ENCODE results near the gene LMF1.

The LMF1 gene

GRCh38 chr16:901715-902601, 68.8 kb downstream of the LMF1 start:
- H3K4me3 ChIP-seq (ENCODE audit: low read depth in 1 of 5, low read length in 5 of 5) = no peak overlapping the region
- no peaks in the 10 kb centered on the region for H3K4me1 ChIP-seq (ENCODE audit: control insufficient read depth in 5 of 5, insufficient read depth in 5 of 5, low read length in 5 of 5)
- peaks cover 0 to 3% (median 0%) of the 10 kb centered on the region in 5 donors for H3K9me3 ChIP-seq (ENCODE audit: control insufficient read depth in 5 of 5, low read length in 5 of 5)
- no peak overlapping the region for H3K9ac ChIP-seq (ENCODE audit: low read length in 5 of 5)
- H3K36me3 ChIP-seq (ENCODE audit: control insufficient read depth in 5 of 5, insufficient read depth in 5 of 5, low read length in 5 of 5) = peaks cover 3 to 40% (median 17%) of the 10 kb centered on the region in 5 donors
- no peak overlapping the region for H3K27ac ChIP-seq (ENCODE audit: low read depth, low read length)
- no peaks in the 10 kb centered on the region for H3K27me3 ChIP-seq (ENCODE audit: control insufficient read depth in 5 of 5, insufficient read depth in 4 of 5, low read length in 5 of 5)

GRCh38 chr16:901149-901548, 69.6 kb downstream of the LMF1 start:
- H3K36me3 ChIP-seq (ENCODE audit: control insufficient read depth in 5 of 5, insufficient read depth in 5 of 5, low read length in 5 of 5) = peaks cover 0 to 39% (median 19%) of the 10 kb centered on the region in 5 donors
- H3K4me1 ChIP-seq (ENCODE audit: control insufficient read depth in 5 of 5, insufficient read depth in 5 of 5, low read length in 5 of 5) = no peaks in the 10 kb centered on the region
- H3K4me3 ChIP-seq (ENCODE audit: low read depth in 1 of 5, low read length in 5 of 5) = no peak overlapping the region
- no peaks in the 10 kb centered on the region for H3K27me3 ChIP-seq (ENCODE audit: control insufficient read depth in 5 of 5, insufficient read depth in 4 of 5, low read length in 5 of 5)
- H3K9ac ChIP-seq (ENCODE audit: low read length in 5 of 5) = no peak overlapping the region
- no peaks in the 10 kb centered on the region for H3K9me3 ChIP-seq (ENCODE audit: control insufficient read depth in 5 of 5, low read length in 5 of 5)
- no peak overlapping the region for H3K27ac ChIP-seq (ENCODE audit: low read depth, low read length)

GRCh38 chr16:900211-900610, 70.6 kb downstream of the LMF1 start:
- no peaks in the 10 kb centered on the region for H3K27me3 ChIP-seq (ENCODE audit: control insufficient read depth in 5 of 5, insufficient read depth in 4 of 5, low read length in 5 of 5)
- peaks cover 0 to 35% (median 18%) of the 10 kb centered on the region in 5 donors for H3K36me3 ChIP-seq (ENCODE audit: control insufficient read depth in 5 of 5, insufficient read depth in 5 of 5, low read length in 5 of 5)
- no peak overlapping the region for H3K4me3 ChIP-seq (ENCODE audit: low read depth in 1 of 5, low read length in 5 of 5)
- H3K4me1 ChIP-seq (ENCODE audit: control insufficient read depth in 5 of 5, insufficient read depth in 5 of 5, low read length in 5 of 5) = no peaks in the 10 kb centered on the region
- H3K27ac ChIP-seq (ENCODE audit: low read depth, low read length) = no peak overlapping the region
- H3K9ac ChIP-seq (ENCODE audit: low read length in 5 of 5) = no peak overlapping the region
- no peaks in the 10 kb centered on the region for H3K9me3 ChIP-seq (ENCODE audit: control insufficient read depth in 5 of 5, low read length in 5 of 5)

- no peaks in the 10 kb centered on the region for H3K9me3 ChIP-seq (ENCODE audit: control insufficient read depth in 5 of 5, low read length in 5 of 5)
- no peak overlapping the region for H3K27ac ChIP-seq (ENCODE audit: low read depth, low read length)
- H3K9ac ChIP-seq (ENCODE audit: low read length in 5 of 5) = no peak overlapping the region
- H3K4me1 ChIP-seq (ENCODE audit: control insufficient read depth in 5 of 5, insufficient read depth in 5 of 5, low read length in 5 of 5) = no peaks in the 10 kb centered on the region
- H3K36me3 ChIP-seq (ENCODE audit: control insufficient read depth in 5 of 5, insufficient read depth in 5 of 5, low read length in 5 of 5) = peaks cover 0 to 31% (median 14%) of the 10 kb centered on the region in 5 donors
- H3K27me3 ChIP-seq (ENCODE audit: control insufficient read depth in 5 of 5, insufficient read depth in 4 of 5, low read length in 5 of 5) = no peaks in the 10 kb centered on the region
- H3K4me3 ChIP-seq (ENCODE audit: low read depth in 1 of 5, low read length in 5 of 5) = no peak overlapping the region
Measured at GRCh38 chr16:899683-900060, 71.1 kb downstream of the LMF1 start.

- Histone ChIP-seq H3K4me3 (ENCODE audit: low read depth in 1 of 5, low read length in 5 of 5) (no peak overlapping the region), H3K27me3 (ENCODE audit: control insufficient read depth in 5 of 5, insufficient read depth in 4 of 5, low read length in 5 of 5) (no peaks in the 10 kb centered on the region), H3K36me3 (ENCODE audit: control insufficient read depth in 5 of 5, insufficient read depth in 5 of 5, low read length in 5 of 5) (peaks cover 0 to 35% (median 14%) of the 10 kb centered on the region in 5 donors), H3K9me3 (ENCODE audit: control insufficient read depth in 5 of 5, low read length in 5 of 5) (no peaks in the 10 kb centered on the region), H3K27ac (ENCODE audit: low read depth, low read length) (no peak overlapping the region), H3K9ac (ENCODE audit: low read length in 5 of 5) (no peak overlapping the region), H3K4me1 (ENCODE audit: control insufficient read depth in 5 of 5, insufficient read depth in 5 of 5, low read length in 5 of 5) (no peaks in the 10 kb centered on the region)
Measured at GRCh38 chr16:898761-899682, 71.8 kb downstream of the LMF1 start.

- Histone ChIP-seq H3K4me3 (ENCODE audit: low read depth in 1 of 5, low read length in 5 of 5) (no peak overlapping the region), H3K27ac (ENCODE audit: low read depth, low read length) (no peak overlapping the region), H3K9me3 (ENCODE audit: control insufficient read depth in 5 of 5, low read length in 5 of 5) (no peaks in the 10 kb centered on the region), H3K27me3 (ENCODE audit: control insufficient read depth in 5 of 5, insufficient read depth in 4 of 5, low read length in 5 of 5) (no peaks in the 10 kb centered on the region), H3K9ac (ENCODE audit: low read length in 5 of 5) (no peak overlapping the region), H3K4me1 (ENCODE audit: control insufficient read depth in 5 of 5, insufficient read depth in 5 of 5, low read length in 5 of 5) (no peaks in the 10 kb centered on the region), H3K36me3 (ENCODE audit: control insufficient read depth in 5 of 5, insufficient read depth in 5 of 5, low read length in 5 of 5) (peaks cover 0 to 35% (median 14%) of the 10 kb centered on the region in 5 donors)
Measured at GRCh38 chr16:898216-898615, 72.6 kb downstream of the LMF1 start.

GRCh38 chr16:897701-898100, 73.1 kb downstream of the LMF1 start:
- no peak overlapping the region for H3K4me3 ChIP-seq (ENCODE audit: low read depth in 1 of 5, low read length in 5 of 5)
- no peaks in the 10 kb centered on the region for H3K9me3 ChIP-seq (ENCODE audit: control insufficient read depth in 5 of 5, low read length in 5 of 5)
- H3K4me1 ChIP-seq (ENCODE audit: control insufficient read depth in 5 of 5, insufficient read depth in 5 of 5, low read length in 5 of 5) = no peaks in the 10 kb centered on the region
- peaks cover 0 to 41% (median 19%) of the 10 kb centered on the region in 5 donors for H3K36me3 ChIP-seq (ENCODE audit: control insufficient read depth in 5 of 5, insufficient read depth in 5 of 5, low read length in 5 of 5)
- H3K27me3 ChIP-seq (ENCODE audit: control insufficient read depth in 5 of 5, insufficient read depth in 4 of 5, low read length in 5 of 5) = no peaks in the 10 kb centered on the region
- H3K9ac ChIP-seq (ENCODE audit: low read length in 5 of 5) = no peak overlapping the region
- no peak overlapping the region for H3K27ac ChIP-seq (ENCODE audit: low read depth, low read length)

- no peaks in the 10 kb centered on the region for H3K27me3 ChIP-seq (ENCODE audit: control insufficient read depth in 5 of 5, insufficient read depth in 4 of 5, low read length in 5 of 5)
- no peak overlapping the region for H3K4me3 ChIP-seq (ENCODE audit: low read depth in 1 of 5, low read length in 5 of 5)
- H3K36me3 ChIP-seq (ENCODE audit: control insufficient read depth in 5 of 5, insufficient read depth in 5 of 5, low read length in 5 of 5) = peaks cover 0 to 46% (median 24%) of the 10 kb centered on the region in 5 donors
- H3K9ac ChIP-seq (ENCODE audit: low read length in 5 of 5) = no peak overlapping the region
- no peaks in the 10 kb centered on the region for H3K4me1 ChIP-seq (ENCODE audit: control insufficient read depth in 5 of 5, insufficient read depth in 5 of 5, low read length in 5 of 5)
- H3K9me3 ChIP-seq (ENCODE audit: control insufficient read depth in 5 of 5, low read length in 5 of 5) = no peaks in the 10 kb centered on the region
- H3K27ac ChIP-seq (ENCODE audit: low read depth, low read length) = no peak overlapping the region
Measured at GRCh38 chr16:897200-897543, 73.6 kb downstream of the LMF1 start.

GRCh38 chr16:896261-897199, 74.3 kb downstream of the LMF1 start:
- no peak overlapping the region for H3K4me3 ChIP-seq (ENCODE audit: low read depth in 1 of 5, low read length in 5 of 5)
- peaks cover 0 to 52% (median 27%) of the 10 kb centered on the region in 5 donors for H3K36me3 ChIP-seq (ENCODE audit: control insufficient read depth in 5 of 5, insufficient read depth in 5 of 5, low read length in 5 of 5)
- no peaks in the 10 kb centered on the region for H3K4me1 ChIP-seq (ENCODE audit: control insufficient read depth in 5 of 5, insufficient read depth in 5 of 5, low read length in 5 of 5)
- no peaks in the 10 kb centered on the region for H3K27me3 ChIP-seq (ENCODE audit: control insufficient read depth in 5 of 5, insufficient read depth in 4 of 5, low read length in 5 of 5)
- no peak overlapping the region for H3K27ac ChIP-seq (ENCODE audit: low read depth, low read length)
- H3K9me3 ChIP-seq (ENCODE audit: control insufficient read depth in 5 of 5, low read length in 5 of 5) = no peaks in the 10 kb centered on the region
- H3K9ac ChIP-seq (ENCODE audit: low read length in 5 of 5) = no peak overlapping the region

Data from subcutaneous abdominal adipose tissue (tissue), 5 donors.